Activated B cell treated with CpG ODN at 0.5 μM for 24 hours (primary cell): ENCODE data around the gene PXDN. TPM values are rescaled to one million over a fixed set of nuclear protein-coding genes. Genes with fewer than 3 reads are reported as not detected.
"Not testable (repeated sequence)": the region's sequence is repeated elsewhere in the genome, so short reads cannot be mapped to it uniquely, and the experiment has no call there.

Experiments used
- ATAC-seq: fragments of 200-7000 bp; cut with Tn5 transposase; one replicate; pipeline ENCODE4 v1.10.0; 2021; ENCODE audit warnings: low read depth, mild to moderate bottlenecking, moderate library complexity
- CTCF ChIA-PET: fragments of 350-600 bp; sonication (Branson Sonifier 250); formaldehyde crosslinking; loops from one replicate; lab custom pipeline; 2021; ENCODE audit warnings: antibody characterized with exemption; lab: Charles Lee
- POLR2A ChIA-PET: fragments of 350-600 bp; sonication (Branson Sonifier 250); formaldehyde crosslinking; loops from one replicate; lab custom pipeline; 2021; ENCODE audit warnings: antibody characterized with exemption; lab: Charles Lee
- DNase-seq: peaks from one replicate; pipeline ENCODE4 v3.0.0; 2022
- H3K27ac Mint-ChIP-seq: one replicate; pipeline ENCODE4 v1.8.0; 2020; ENCODE audit warnings: mixed read lengths
- H3K27me3 Mint-ChIP-seq: one replicate; pipeline ENCODE4 v1.8.0; 2021; ENCODE audit warnings: mixed read lengths
- H3K36me3 Mint-ChIP-seq: one replicate; pipeline ENCODE4 v1.8.0; 2021; ENCODE audit warnings: low read depth, mixed read lengths
- H3K4me1 Mint-ChIP-seq: one replicate; pipeline ENCODE4 v1.8.0; 2021; ENCODE audit warnings: mixed read lengths
- H3K4me3 Mint-ChIP-seq: one replicate; pipeline ENCODE4 v1.8.0; 2020; ENCODE audit warnings: mild to moderate bottlenecking, mixed read lengths
- H3K9me3 Mint-ChIP-seq: one replicate; pipeline ENCODE4 v1.8.0; 2020; ENCODE audit warnings: mixed read lengths
- intact Hi-C: fragments of 100-400 bp; cut with micrococcal nuclease; formaldehyde crosslinking; loops from one replicate; pipeline ENCODE4 v1.15.1; 2024
- total RNA-seq: library from RNA; stranded (reverse); gene quantifications from 2 replicates; pipeline ENCODE4 v1.2.3, GENCODE V29; 2022
- TF ChIP-seq, protein P1 (sequence below): fragments of 200-600 bp; IDR thresholded peaks from one replicate; pipeline ENCODE4 v1.8.0; 2022; ENCODE audit warnings: antibody characterized with exemption, mild to moderate bottlenecking

PXDN gene
- total RNA-seq, 1 donor from 2014 or later, result 1.1 TPM

DNA sequence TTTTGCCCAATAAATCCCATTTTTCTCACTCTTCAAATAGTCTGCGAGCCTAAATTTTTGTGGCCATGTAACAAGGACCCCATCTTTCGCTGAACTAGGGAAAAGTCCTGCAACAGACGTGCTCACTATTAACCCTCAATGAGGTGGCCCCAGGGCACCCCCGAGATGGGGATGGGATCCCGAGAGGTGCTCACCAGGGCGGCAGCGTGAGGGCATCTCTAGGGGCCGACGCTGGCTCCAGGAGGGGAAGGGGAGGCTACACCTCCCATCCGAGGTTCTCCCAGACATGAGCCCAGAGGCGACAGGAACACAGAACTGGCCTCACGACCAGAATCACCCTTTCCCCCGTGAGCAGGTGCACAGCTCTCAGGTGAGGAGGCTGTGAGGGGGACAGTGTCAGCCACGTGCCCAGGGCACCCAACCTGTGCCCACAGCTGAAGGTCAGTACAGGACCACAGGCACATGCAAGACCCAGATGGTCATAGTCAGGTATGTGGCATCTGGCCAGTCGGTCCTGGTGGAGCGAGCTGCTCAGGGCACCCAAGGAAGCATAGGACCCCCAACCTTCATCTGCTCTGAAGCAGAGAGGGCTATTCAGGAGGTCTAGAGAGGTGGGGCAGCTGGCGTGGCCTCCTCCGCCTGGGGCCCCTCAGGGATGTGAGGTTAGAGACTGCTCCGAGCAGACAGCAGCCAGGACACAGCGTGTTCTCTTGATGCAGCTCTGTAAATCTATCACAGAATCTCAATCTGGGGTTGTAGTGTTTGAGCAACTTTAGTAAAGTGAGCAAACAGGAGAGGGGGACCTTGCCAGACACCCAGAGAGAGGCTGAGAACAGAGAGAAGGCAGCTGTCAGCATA, 62.8 kb downstream of the PXDN start:
- DNase-seq, result no peak
- TF ChIP-seq, protein P1, sequence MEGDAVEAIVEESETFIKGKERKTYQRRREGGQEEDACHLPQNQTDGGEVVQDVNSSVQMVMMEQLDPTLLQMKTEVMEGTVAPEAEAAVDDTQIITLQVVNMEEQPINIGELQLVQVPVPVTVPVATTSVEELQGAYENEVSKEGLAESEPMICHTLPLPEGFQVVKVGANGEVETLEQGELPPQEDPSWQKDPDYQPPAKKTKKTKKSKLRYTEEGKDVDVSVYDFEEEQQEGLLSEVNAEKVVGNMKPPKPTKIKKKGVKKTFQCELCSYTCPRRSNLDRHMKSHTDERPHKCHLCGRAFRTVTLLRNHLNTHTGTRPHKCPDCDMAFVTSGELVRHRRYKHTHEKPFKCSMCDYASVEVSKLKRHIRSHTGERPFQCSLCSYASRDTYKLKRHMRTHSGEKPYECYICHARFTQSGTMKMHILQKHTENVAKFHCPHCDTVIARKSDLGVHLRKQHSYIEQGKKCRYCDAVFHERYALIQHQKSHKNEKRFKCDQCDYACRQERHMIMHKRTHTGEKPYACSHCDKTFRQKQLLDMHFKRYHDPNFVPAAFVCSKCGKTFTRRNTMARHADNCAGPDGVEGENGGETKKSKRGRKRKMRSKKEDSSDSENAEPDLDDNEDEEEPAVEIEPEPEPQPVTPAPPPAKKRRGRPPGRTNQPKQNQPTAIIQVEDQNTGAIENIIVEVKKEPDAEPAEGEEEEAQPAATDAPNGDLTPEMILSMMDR, result no peak
- Mint-ChIP-seq H3K27me3 (no peaks in the 10 kb centered on the region), H3K9me3 (no peaks in the 10 kb centered on the region), H3K4me3 (no peak overlapping the region), H3K4me1 (no peaks in the 10 kb centered on the region), H3K36me3 (no peaks in the 10 kb centered on the region), H3K27ac (no peak overlapping the region)
- no peak for ATAC-seq
- POLR2A ChIA-PET, result no interaction called here
- CTCF ChIA-PET, result no interaction called here
- intact Hi-C loops, result no loop called here

DNA sequence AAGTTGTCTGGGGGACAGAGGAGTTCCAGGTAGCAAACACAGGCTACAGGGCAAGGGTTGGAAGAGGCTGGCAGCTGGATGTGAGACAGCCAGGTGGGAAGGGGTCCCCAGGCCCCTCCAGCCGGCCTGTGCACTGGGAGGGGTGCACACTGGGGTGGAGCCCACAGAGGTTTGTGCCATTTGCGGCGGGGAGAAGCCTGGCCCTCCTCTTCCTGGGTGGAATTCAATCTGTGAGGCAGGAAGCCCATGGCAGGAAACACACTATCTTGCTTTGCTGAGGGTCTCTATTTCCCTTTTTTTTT, 63.3 kb downstream of the PXDN start:
- Mint-ChIP-seq H3K4me3 (no peak overlapping the region), H3K27me3 (no peaks in the 10 kb centered on the region), H3K27ac (no peak overlapping the region), H3K36me3 (no peaks in the 10 kb centered on the region), H3K4me1 (no peaks in the 10 kb centered on the region), H3K9me3 (no peaks in the 10 kb centered on the region)
- intact Hi-C loops, result no loop called here
- ATAC-seq (no peak), DNase-seq (no peak)
- TF ChIP-seq, protein P1, result no peak
- ChIA-PET POLR2A (no interaction called here), CTCF (no interaction called here)

DNA sequence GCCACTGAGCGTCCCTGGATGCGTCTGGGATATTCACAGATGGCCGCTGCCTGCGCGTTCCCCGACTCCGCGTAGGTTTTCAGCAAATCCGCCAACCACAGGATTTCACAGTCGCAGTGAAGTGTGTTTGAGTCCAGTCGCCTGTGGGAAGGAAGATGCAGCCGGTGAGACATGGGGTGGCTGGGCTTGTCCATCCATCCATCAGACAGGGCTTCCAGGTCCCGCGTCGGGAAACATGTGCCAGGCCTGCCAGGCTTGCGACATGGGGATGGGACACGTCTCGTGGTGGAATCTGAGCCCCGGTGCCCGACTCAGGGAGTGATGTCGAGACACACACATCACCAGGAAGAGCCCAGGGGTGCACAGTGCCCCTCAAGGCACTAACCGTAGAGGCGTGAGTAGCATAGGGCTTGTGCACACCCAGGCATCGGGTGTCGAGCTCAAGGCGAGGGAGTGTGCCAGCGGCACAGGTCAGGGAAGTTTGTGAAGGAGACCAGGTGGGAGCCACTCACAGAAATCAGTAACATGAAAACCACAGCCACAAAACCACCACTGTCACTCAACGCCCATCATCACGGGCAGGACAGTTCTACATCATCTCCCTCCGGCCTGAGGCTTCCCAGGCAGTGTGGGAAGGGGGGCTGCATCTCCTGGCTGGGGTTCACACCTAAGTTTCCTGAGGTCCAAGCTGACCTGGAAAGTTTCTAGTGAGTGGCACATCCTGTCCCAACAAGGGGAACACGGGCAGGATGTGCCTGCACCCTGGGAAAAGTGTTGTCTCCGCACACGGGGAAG, 63.9 kb downstream of the PXDN start:
- Mint-ChIP-seq H3K36me3 (no peaks in the 10 kb centered on the region), H3K4me1 (no peaks in the 10 kb centered on the region), H3K27ac (no peak overlapping the region), H3K4me3 (no peak overlapping the region), H3K9me3 (no peaks in the 10 kb centered on the region), H3K27me3 (no peaks in the 10 kb centered on the region)
- intact Hi-C loops, result no loop called here
- ChIA-PET POLR2A (no interaction called here), CTCF (no interaction called here)
- DNase-seq, result no peak
- TF ChIP-seq, protein P1, result no peak
- no peak for ATAC-seq

DNA sequence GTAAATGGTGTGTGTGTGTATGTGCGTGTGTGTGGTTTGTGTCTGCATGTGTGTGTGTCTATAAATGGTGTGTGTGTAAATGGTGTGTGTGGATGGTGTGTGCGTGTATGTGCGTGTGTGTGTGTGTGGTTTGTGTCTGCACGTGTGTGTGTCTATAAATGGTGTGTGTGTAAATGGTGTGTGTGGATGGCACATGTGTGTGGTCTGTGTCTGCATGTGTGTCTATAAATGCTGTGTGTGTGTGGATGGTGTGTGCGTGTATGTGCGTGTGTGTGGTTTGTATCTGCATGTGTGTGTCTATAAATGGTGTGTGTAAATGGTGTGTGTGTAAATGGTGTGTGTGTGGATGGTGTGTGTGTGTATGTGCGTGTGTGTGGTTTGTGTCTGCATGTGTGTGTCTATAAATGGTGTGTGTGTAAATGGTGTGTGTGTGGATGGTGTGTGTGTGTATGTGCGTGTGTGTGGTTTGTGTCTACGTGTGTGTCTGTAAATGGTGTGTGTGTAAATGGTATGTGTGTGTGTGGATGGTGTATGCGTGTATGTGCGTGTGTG, 64.8 kb downstream of the PXDN start:
- intact Hi-C loops, H3K9me3 Mint-ChIP-seq, DNase-seq, H3K4me3 Mint-ChIP-seq, POLR2A ChIA-PET, CTCF ChIA-PET, H3K36me3 Mint-ChIP-seq, H3K4me1 Mint-ChIP-seq, H3K27me3 Mint-ChIP-seq, ATAC-seq, H3K27ac Mint-ChIP-seq: not testable (repeated sequence)

DNA sequence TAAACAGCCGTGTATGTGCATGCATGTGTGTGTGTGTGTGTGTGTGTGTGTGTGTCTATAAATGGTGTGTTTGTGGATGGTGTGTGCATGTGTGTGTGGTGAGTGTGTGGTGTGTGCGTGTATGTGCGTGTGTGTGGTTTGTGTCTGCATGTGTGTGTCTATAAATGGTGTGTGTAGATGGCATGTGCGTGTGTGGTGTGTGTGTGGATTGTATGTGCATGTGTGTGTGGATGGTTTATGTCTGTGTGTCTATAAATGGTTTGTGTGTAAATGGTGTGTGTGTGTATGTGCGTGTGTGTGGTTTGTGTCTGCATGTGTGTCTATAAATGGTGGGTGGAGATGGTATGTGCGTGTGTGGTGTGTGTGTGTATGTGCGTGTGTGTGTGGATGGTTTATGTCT, 65.2 kb downstream of the PXDN start:
- H3K4me3 Mint-ChIP-seq, H3K4me1 Mint-ChIP-seq, H3K9me3 Mint-ChIP-seq, intact Hi-C loops, POLR2A ChIA-PET, H3K27ac Mint-ChIP-seq, DNase-seq, ATAC-seq, H3K36me3 Mint-ChIP-seq, CTCF ChIA-PET, H3K27me3 Mint-ChIP-seq: not testable (repeated sequence)

DNA sequence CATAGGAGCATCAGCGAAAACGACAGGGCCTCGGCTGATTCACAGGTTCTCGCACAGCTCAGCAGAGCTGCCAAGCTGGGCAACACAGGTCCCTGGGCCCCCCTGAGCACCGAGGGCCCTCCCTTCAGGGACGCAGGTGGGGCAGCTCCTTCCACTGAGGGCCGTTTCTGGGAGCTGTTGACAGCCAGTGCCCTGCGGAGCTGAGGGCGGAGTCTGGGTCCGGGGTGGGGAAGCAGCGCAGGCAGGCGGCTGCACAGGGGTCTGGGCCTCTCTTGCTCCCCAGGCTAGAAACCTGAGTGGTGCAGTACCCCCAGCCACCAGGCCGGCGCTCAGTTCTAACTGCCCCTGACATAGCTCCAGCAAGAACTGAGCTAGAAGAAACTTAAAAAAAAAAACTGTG, 65.7 kb downstream of the PXDN start:
- Mint-ChIP-seq H3K36me3 (no peaks in the 10 kb centered on the region), H3K27ac (no peak overlapping the region), H3K4me3 (no peak overlapping the region), H3K9me3 (no peaks in the 10 kb centered on the region), H3K27me3 (no peaks in the 10 kb centered on the region), H3K4me1 (no peaks in the 10 kb centered on the region)
- POLR2A ChIA-PET, result no interaction called here
- CTCF ChIA-PET, result no interaction called here
- TF ChIP-seq, protein P1, result no peak
- ATAC-seq (no peak), DNase-seq (no peak)
- intact Hi-C loops, result no loop called here
